ENCODE data around the gene DUS1L. TPM values are rescaled to one million over a fixed set of nuclear protein-coding genes. Genes with fewer than 3 reads are reported as not detected.

The DUS1L gene
- total RNA-seq, 1 donor from 2014 or later: 97.1 TPM

DNA sequence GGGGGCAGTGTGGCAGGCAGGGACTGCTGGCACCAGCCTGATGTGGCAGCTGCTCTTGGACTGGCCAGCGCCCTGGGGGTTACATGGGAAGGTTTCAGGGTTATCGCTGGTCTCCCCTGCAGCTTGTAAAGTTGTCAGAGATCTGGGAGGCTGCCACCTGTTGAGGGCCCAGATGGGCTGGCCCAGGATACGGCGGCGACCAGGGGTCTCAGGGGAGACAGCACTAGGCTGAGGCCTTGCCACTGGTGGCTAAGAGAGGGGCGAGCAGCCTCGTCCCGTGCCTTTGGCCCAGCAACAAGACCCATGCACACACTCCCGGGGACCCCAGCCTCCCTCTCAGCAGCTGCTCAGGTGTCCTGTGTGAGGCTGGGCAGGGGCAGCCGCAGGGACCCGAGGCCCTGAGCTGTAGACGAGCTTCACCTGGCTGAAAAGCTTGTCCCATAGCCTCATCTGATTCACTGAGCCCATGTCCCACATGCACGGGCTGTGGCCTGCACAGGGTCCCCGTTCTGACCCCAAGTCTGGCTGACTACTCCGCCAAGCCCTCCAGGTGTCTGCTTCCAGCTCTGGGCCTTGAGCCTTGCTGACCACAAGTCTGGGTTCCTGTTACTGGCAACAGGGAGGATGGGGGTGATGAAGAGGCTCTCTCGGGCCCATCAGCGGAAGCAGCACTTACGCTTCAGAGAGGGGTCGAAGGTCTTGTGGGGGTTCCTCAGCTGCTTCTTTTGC is 6.2 kb downstream of the DUS1L start:
- Mint-ChIP-seq H3K36me3 (no peaks in the 10 kb centered on the region), H3K9me3 (no peaks in the 10 kb centered on the region), H3K4me3 (no peak overlapping the region)

DNA sequence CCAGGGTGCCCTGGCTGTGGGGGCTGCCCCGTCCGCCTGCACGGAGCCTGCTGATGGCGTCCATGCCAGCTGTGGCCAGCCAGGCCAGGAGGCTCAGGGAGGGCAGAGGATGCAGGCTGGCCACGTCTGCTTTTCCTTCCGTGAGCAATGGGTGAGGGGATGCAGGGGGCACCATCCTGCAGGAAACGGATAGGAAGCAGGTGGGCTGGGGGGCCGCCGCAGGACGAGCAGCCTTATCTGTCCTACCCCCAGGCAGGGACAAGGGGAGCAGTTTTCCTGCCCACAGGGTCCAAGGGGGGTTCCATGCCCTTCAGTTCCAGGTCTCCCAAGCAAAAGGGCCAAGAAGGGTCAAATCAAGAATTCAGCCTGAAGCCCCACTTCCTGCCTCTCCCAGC is 6.8 kb downstream of the DUS1L start:
- no peaks in the 10 kb centered on the region for H3K9me3 Mint-ChIP-seq
- H3K36me3 Mint-ChIP-seq: no peaks in the 10 kb centered on the region
- no peak for TF ChIP-seq CTCF (conservative IDR thresholded peaks at IDR 0.05)
- H3K4me3 Mint-ChIP-seq: no peak overlapping the region
- H3K27ac Mint-ChIP-seq: no peak overlapping the region
- no peak for DNase-seq (ENCODE audit: extremely low spot score, unreplicated experiment)
- no peaks in the 10 kb centered on the region for H3K4me1 Mint-ChIP-seq (ENCODE audit: unreplicated experiment)
- H3K27me3 Mint-ChIP-seq: no peaks in the 10 kb centered on the region

More for the DNA sequence above, 6.2 kb downstream of the DUS1L start:
- DNase-seq (ENCODE audit: extremely low spot score, unreplicated experiment): no peak
- Mint-ChIP-seq H3K4me1 (ENCODE audit: unreplicated experiment) (no peaks in the 10 kb centered on the region), H3K27me3 (no peaks in the 10 kb centered on the region), H3K27ac (no peak overlapping the region)
- TF ChIP-seq CTCF (conservative IDR thresholded peaks at IDR 0.05): no peak

DNA sequence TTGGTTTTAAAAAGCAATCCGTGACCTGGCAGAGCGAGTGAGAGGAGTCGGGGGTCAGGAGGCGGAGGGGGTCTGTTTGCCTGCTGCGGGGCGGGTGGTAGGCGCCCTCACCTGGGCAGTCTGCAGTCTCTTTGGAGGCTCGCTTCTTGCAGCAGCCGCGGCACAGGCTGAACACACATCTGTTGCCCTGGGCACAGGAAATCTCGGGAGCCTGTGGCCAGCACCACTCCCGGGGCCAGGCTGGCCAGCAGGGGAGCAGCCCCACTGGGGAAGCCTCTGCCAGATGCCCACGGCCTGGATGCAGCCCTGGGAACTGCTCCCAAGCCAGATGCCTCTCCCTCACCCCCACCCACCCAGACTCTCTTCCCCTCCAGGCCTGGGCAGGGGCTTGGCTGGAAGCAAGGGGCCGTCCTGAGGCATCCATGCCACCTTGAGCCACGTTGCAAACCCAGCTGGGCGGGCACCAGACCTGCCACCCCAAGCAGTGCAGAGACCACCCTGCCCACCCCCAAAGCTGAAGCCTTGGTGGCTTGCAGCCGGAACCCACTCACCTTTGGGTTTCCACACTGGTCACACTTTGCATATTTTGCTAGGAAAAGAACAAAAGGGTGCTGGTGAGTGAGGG is 7.3 kb downstream of the DUS1L start:
- no peaks in the 10 kb centered on the region for H3K4me1 Mint-ChIP-seq (ENCODE audit: unreplicated experiment)
- no peak overlapping the region for H3K27ac Mint-ChIP-seq
- TF ChIP-seq CTCF (conservative IDR thresholded peaks at IDR 0.05): no peak
- H3K36me3 Mint-ChIP-seq: no peaks in the 10 kb centered on the region
- no peaks in the 10 kb centered on the region for H3K9me3 Mint-ChIP-seq
- no peak for DNase-seq (ENCODE audit: extremely low spot score, unreplicated experiment)
- H3K27me3 Mint-ChIP-seq: no peaks in the 10 kb centered on the region
- no peak overlapping the region for H3K4me3 Mint-ChIP-seq

- no peaks in the 10 kb centered on the region for H3K27me3 Mint-ChIP-seq
- DNase-seq (ENCODE audit: extremely low spot score, unreplicated experiment): no peak
- no peak overlapping the region for H3K4me3 Mint-ChIP-seq
- no peaks in the 10 kb centered on the region for H3K9me3 Mint-ChIP-seq
- no peaks in the 10 kb centered on the region for H3K4me1 Mint-ChIP-seq (ENCODE audit: unreplicated experiment)
- H3K36me3 Mint-ChIP-seq: no peaks in the 10 kb centered on the region
- no peak for TF ChIP-seq CTCF (conservative IDR thresholded peaks at IDR 0.05)
- no peak overlapping the region for H3K27ac Mint-ChIP-seq
Observed at GRCh38 chr17:82056729-82057621, 8.6 kb downstream of the DUS1L start.

DNA sequence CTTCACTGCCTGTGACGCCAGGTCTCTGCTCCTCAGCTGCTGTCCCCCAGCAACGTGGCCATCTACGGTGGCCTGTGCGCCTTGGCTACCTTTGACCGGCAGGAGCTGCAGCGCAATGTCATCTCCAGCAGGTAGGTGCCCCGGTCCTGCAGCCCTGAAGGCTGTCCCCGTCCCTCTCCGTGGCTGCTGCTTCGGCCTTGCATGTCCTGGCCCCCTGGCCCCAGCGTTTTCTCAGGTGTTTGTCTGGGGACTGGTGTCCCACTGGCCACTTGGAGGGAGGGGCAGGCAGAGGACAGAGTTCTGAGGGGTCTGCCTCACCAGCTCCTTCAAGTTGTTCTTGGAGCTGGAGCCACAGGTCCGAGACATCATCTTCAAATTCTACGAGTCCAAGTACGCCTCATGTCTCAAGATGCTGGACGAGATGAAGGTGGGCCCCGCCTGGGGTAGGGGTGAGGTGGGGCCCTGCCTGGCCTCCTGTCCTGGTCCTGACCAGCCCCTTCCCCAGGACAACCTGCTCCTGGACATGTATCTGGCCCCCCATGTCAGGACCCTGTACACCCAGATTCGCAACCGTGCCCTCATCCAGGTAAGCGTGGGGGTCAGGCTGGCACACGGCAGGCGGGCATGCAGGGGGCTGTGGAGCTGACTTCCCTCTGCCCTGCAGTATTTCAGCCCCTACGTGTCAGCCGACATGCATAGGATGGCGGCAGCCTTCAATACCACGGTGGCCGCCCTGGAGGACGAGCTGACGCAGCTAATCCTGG is 9.5 kb downstream of the DUS1L start:
- DNase-seq (ENCODE audit: extremely low spot score, unreplicated experiment): no peak
- no peak overlapping the region for H3K4me3 Mint-ChIP-seq
- H3K9me3 Mint-ChIP-seq: no peaks in the 10 kb centered on the region
- TF ChIP-seq CTCF (conservative IDR thresholded peaks at IDR 0.05): no peak
- no peak overlapping the region for H3K27ac Mint-ChIP-seq
- H3K27me3 Mint-ChIP-seq: no peaks in the 10 kb centered on the region
- no peaks in the 10 kb centered on the region for H3K4me1 Mint-ChIP-seq (ENCODE audit: unreplicated experiment)
- no peaks in the 10 kb centered on the region for H3K36me3 Mint-ChIP-seq

Measured in type B pancreatic cell (in vitro differentiated cells).